T-cell (primary cell): ENCODE data around the gene GTF3C5. TPM values are rescaled to one million over a fixed set of nuclear protein-coding genes. Genes with fewer than 3 reads are reported as not detected.
"Not testable (repeated sequence)": the region's sequence is repeated elsewhere in the genome, so short reads cannot be mapped to it uniquely, and the experiment has no call there.

ENCODE experiments used
- ATAC-seq, 4 experiments: fragments of 200-7000 bp in 3 of 4; fragments of 150-1000 bp in 1 of 4; cut with Tn5 transposase; replicated peaks in 1 of 4; 1 replicate in 3 of 4; 2 replicates in 1 of 4; pipeline ENCODE4 v1.10.0; 2021; ENCODE audit warnings: moderate library complexity in 3 of 4, mild to moderate bottlenecking in 2 of 4, moderate number of reproducible peaks in 1 of 4
- CTCF ChIA-PET, 2 donors: fragments of 300-600 bp; sonication (Branson Sonifier 250); formaldehyde crosslinking; loops; one replicate each; lab custom pipeline; 2022; ENCODE audit warnings: antibody characterized with exemption in 2 of 2; lab: Charles Lee
- POLR2A ChIA-PET, 2 donors: fragments of 300-600 bp; sonication (Branson Sonifier 250); formaldehyde crosslinking; loops; one replicate each; lab custom pipeline; 2022; ENCODE audit warnings: antibody characterized with exemption in 2 of 2; lab: Charles Lee
- DNase-seq, 35 experiments: peaks; one replicate each; pipeline versions ENCODE4 v3.0.0 to v3.0.0-alpha.2; 2013 to 2023
- H3K27ac ChIP-seq: one replicate; pipeline ENCODE4 v1.5.1; 2013; ENCODE audit warnings: low read length
- H3K27me3 ChIP-seq, 2 experiments: replicated peaks in 1 of 2; 1 replicate in 1 of 2; 2 replicates in 1 of 2; pipeline versions ENCODE4 v1.6.1 to v1.7.0; 2013; ENCODE audit warnings: low read length in 1 of 2, mixed read lengths in 1 of 2; ENCODE audit not compliant: control insufficient read depth in 2 of 2, insufficient read depth in 2 of 2; ENCODE audit errors: extremely low read depth in 1 of 2
- H3K36me3 ChIP-seq, 2 donors: 1 replicate in 1 of 2; 2 replicates in 1 of 2; pipeline versions ENCODE4 v1.6.1 to v1.7.0; 2013; ENCODE audit warnings: low read length in 1 of 2; ENCODE audit not compliant: control insufficient read depth in 2 of 2, insufficient read depth in 1 of 2; ENCODE audit errors: extremely low read depth in 1 of 2
- H3K4me1 ChIP-seq, 2 experiments: 1 replicate in 1 of 2; 2 replicates in 1 of 2; pipeline versions ENCODE4 v1.6.1 to v1.7.0; 2013; ENCODE audit warnings: low read length in 2 of 2, mixed read lengths in 1 of 2; ENCODE audit not compliant: insufficient read depth in 2 of 2, control insufficient read depth in 1 of 2; ENCODE audit errors: extremely low read depth in 1 of 2
- H3K4me3 ChIP-seq, 2 donors: 1 replicate in 1 of 2; 2 replicates in 1 of 2; pipeline versions ENCODE4 v1.5.1 to v1.7.0; 2013; ENCODE audit warnings: mild to moderate bottlenecking in 2 of 2, low read length in 1 of 2, moderate library complexity in 1 of 2; ENCODE audit not compliant: control insufficient read depth in 1 of 2; ENCODE audit errors: extremely low read depth in 1 of 2
- H3K9me3 ChIP-seq: 2 replicates; pipeline ENCODE4 v1.7.0; 2013
- H3K27ac Mint-ChIP-seq, 2 donors: one replicate each; pipeline ENCODE4 v1.8.0; 2020 to 2021; ENCODE audit warnings: mild to moderate bottlenecking in 2 of 2, mixed read lengths in 2 of 2
- H3K27me3 Mint-ChIP-seq, 2 donors: one replicate each; pipeline ENCODE4 v1.8.0; 2021 to 2022; ENCODE audit warnings: mixed read lengths in 2 of 2
- H3K36me3 Mint-ChIP-seq: one replicate; pipeline ENCODE4 v1.8.0; 2021; ENCODE audit warnings: mixed read lengths
- H3K4me1 Mint-ChIP-seq, 3 donors: one replicate each; pipeline ENCODE4 v1.8.0; 2020 to 2022; ENCODE audit warnings: mixed read lengths in 3 of 3, mild to moderate bottlenecking in 1 of 3
- H3K4me3 Mint-ChIP-seq, 3 donors: one replicate each; pipeline ENCODE4 v1.8.0; 2020 to 2022; ENCODE audit warnings: mild to moderate bottlenecking in 3 of 3, mixed read lengths in 3 of 3, moderate library complexity in 3 of 3
- H3K9me3 Mint-ChIP-seq, 3 donors: one replicate each; pipeline ENCODE4 v1.8.0; 2020 to 2022; ENCODE audit warnings: mixed read lengths in 3 of 3
- WGBS: methylation state at CpG from one replicate; pipeline ENCODE4 v1.1.5; 2013; ENCODE audit warnings: missing lambda C conversion rate; ENCODE audit not compliant: insufficient coverage; 5-methylcytosine and 5-hydroxymethylcytosine counted together
- total RNA-seq, 35 experiments: library from RNA in 6 of 35; stranded (reverse) in 6 of 35; fragments of 120-200 nt in 1 of 35; gene quantifications; one replicate each; pipeline versions ENCODE4 v1.2.1 to v1.2.4 and lab custom pipeline; 2013 to 2026

Gene GTF3C5
- total RNA-seq, 5 donors from 2014 or later (not counting 1 experiment from before 2014, with no cell fraction given): 46.6 to 91.2 (median 80.0) TPM

GRCh38 chr9:133067813-133068212 lies 37.0 kb downstream of the GTF3C5 start:
- no peak for ATAC-seq
- no peak overlapping the region for H3K27ac Mint-ChIP-seq
- Histone ChIP-seq H3K4me3 (no peak overlapping the region), H3K36me3 (peaks cover 0 to 4% of the 10 kb centered on the region in 2 donors), H3K9me3 (no peaks in the 10 kb centered on the region), H3K27me3 (no peaks in the 10 kb centered on the region), H3K27ac (no peak overlapping the region), H3K4me1 (no peaks in the 10 kb centered on the region)
- ChIA-PET CTCF (no interaction called here), POLR2A (no interaction called here)
- no peak for DNase-seq
- no peaks in the 10 kb centered on the region for H3K27me3 Mint-ChIP-seq
- H3K4me1 Mint-ChIP-seq: peaks cover 0 to 3% (median 0%) of the 10 kb centered on the region in 3 donors
- H3K4me3 Mint-ChIP-seq: no peak overlapping the region
- H3K36me3 Mint-ChIP-seq: no peaks in the 10 kb centered on the region
- 86% methylated on average over 5 of the region's 11 CpGs for WGBS
- H3K9me3 Mint-ChIP-seq: no peaks in the 10 kb centered on the region

- H3K27me3 ChIP-seq, H3K4me1 Mint-ChIP-seq, H3K36me3 Mint-ChIP-seq, POLR2A ChIA-PET, H3K27ac ChIP-seq, H3K27ac Mint-ChIP-seq, H3K9me3 Mint-ChIP-seq, CTCF ChIA-PET, H3K36me3 ChIP-seq, H3K27me3 Mint-ChIP-seq, DNase-seq, H3K4me3 Mint-ChIP-seq, H3K4me1 ChIP-seq, H3K9me3 ChIP-seq, H3K4me3 ChIP-seq, ATAC-seq: not testable (repeated sequence)
- WGBS: no CpG with 5 or more reads among the region's 15 CpGs
Measured at GRCh38 chr9:133068431-133068830, 37.6 kb downstream of the GTF3C5 start.

GRCh38 chr9:133070500-133070961 lies 39.7 kb downstream of the GTF3C5 start:
- H3K4me3 ChIP-seq, H3K4me1 Mint-ChIP-seq, ATAC-seq, H3K27me3 ChIP-seq, H3K9me3 Mint-ChIP-seq, H3K9me3 ChIP-seq, H3K27ac ChIP-seq, CTCF ChIA-PET, H3K4me1 ChIP-seq, DNase-seq, H3K36me3 Mint-ChIP-seq, H3K27ac Mint-ChIP-seq, H3K36me3 ChIP-seq, H3K4me3 Mint-ChIP-seq, POLR2A ChIA-PET, H3K27me3 Mint-ChIP-seq: not testable (repeated sequence)
- WGBS: 96% methylated on average over 13 of the region's 17 CpGs

GRCh38 chr9:133070985-133071384 lies 40.2 kb downstream of the GTF3C5 start:
- H3K27me3 ChIP-seq, H3K27ac ChIP-seq, H3K9me3 Mint-ChIP-seq, H3K4me1 ChIP-seq, H3K27me3 Mint-ChIP-seq, ATAC-seq, H3K9me3 ChIP-seq, DNase-seq, H3K27ac Mint-ChIP-seq, H3K4me3 Mint-ChIP-seq, H3K36me3 ChIP-seq, H3K4me1 Mint-ChIP-seq, H3K36me3 Mint-ChIP-seq, CTCF ChIA-PET, H3K4me3 ChIP-seq, POLR2A ChIA-PET: not testable (repeated sequence)
- 100% methylated on average over 1 of the region's 31 CpGs for WGBS

GRCh38 chr9:133071484-133072150 lies 40.8 kb downstream of the GTF3C5 start:
- Mint-ChIP-seq H3K9me3 (no peaks in the 10 kb centered on the region), H3K36me3 (no peaks in the 10 kb centered on the region), H3K4me1 (no peaks in the 10 kb centered on the region), H3K27me3 (no peaks in the 10 kb centered on the region), H3K27ac (no peak overlapping the region), H3K4me3 (no peak overlapping the region)
- H3K36me3 ChIP-seq: peaks cover 0 to 4% of the 10 kb centered on the region in 2 donors
- no peak for ATAC-seq
- no peaks in the 10 kb centered on the region for H3K4me1 ChIP-seq
- no peak for DNase-seq
- WGBS: 85% methylated on average over 17 of the region's 33 CpGs
- H3K27ac ChIP-seq: no peak overlapping the region
- no peak overlapping the region for H3K4me3 ChIP-seq
- POLR2A ChIA-PET: no interaction called here
- CTCF ChIA-PET: interaction anchor here in 1 of 2 donors (0.6 kb wide), 1 partner anchor 263 kb away, joined by 3 read pairs; no protein-coding TSS in a partner anchor
- no peaks in the 10 kb centered on the region for H3K9me3 ChIP-seq
- no peaks in the 10 kb centered on the region for H3K27me3 ChIP-seq

GRCh38 chr9:133072210-133072609 lies 41.4 kb downstream of the GTF3C5 start:
- H3K27me3 ChIP-seq, H3K27ac Mint-ChIP-seq, H3K27ac ChIP-seq, H3K4me1 ChIP-seq, POLR2A ChIA-PET, H3K4me3 Mint-ChIP-seq, H3K36me3 Mint-ChIP-seq, H3K4me3 ChIP-seq, H3K9me3 ChIP-seq, H3K36me3 ChIP-seq, H3K27me3 Mint-ChIP-seq, H3K4me1 Mint-ChIP-seq, H3K9me3 Mint-ChIP-seq, ATAC-seq, DNase-seq: not testable (repeated sequence)
- no CpG with 5 or more reads among the region's 5 CpGs for WGBS
- CTCF ChIA-PET: interaction anchor here in 1 of 2 donors (0.6 kb wide), 1 partner anchor 263 kb away, joined by 3 read pairs; no protein-coding TSS in a partner anchor
